SKM-1 (cell line): Measurements from ENCODE around the gene MAD1L1.

Experiments used
- DNase-seq: peaks from one replicate; lab custom pipeline; 2025; ENCODE audit not compliant: unreplicated experiment; lab: John Stamatoyannopoulos, UW

Gene MAD1L1

GRCh38 chr7:2242541-2243429 lies 10.0 kb upstream of the MAD1L1 start:
- DNase-seq: no peak

GRCh38 chr7:2241580-2242540 lies 9.1 kb upstream of the MAD1L1 start, which contains the start of the genes MRM2 and NUDT1:
Gene MRM2 (minus strand): TSS chr7:2242205. CDS start chr7:2242169, 36 bp downstream.
Gene NUDT1 (plus strand): TSS chr7:2242226. CDS start chr7:2244575, 2,349 bp downstream.
- DNase-seq: peak; percentile 37

GRCh38 chr7:2239242-2239641 lies 6.5 kb upstream of the MAD1L1 start:
- no peak for DNase-seq

GRCh38 chr7:2237109-2237602 lies 4.4 kb upstream of the MAD1L1 start:
- DNase-seq: peak; percentile 92

- no peak for DNase-seq
Measured at GRCh38 chr7:2233926-2234325, 1.2 kb upstream of the MAD1L1 start.

GRCh38 chr7:2231992-2232765 lies 566 bp downstream of the MAD1L1 start:
- no peak for DNase-seq

GRCh38 chr7:2230882-2231281 lies 1.9 kb downstream of the MAD1L1 start:
- no peak for DNase-seq

GRCh38 chr7:2230226-2230625 lies 2.5 kb downstream of the MAD1L1 start:
- no peak for DNase-seq

- no peak for DNase-seq
Measured at GRCh38 chr7:2229467-2229866, 3.3 kb downstream of the MAD1L1 start.

GRCh38 chr7:2228921-2229320 lies 3.8 kb downstream of the MAD1L1 start:
- no peak for DNase-seq

GRCh38 chr7:2227699-2228098 lies 5.0 kb downstream of the MAD1L1 start:
- DNase-seq: no peak

- no peak for DNase-seq
Measured at GRCh38 chr7:2225830-2226229, 6.9 kb downstream of the MAD1L1 start.

- no peak for DNase-seq
Measured at GRCh38 chr7:2225336-2225735, 7.4 kb downstream of the MAD1L1 start.

- DNase-seq: no peak
Measured at GRCh38 chr7:2224934-2225333, 7.8 kb downstream of the MAD1L1 start.

GRCh38 chr7:2224491-2224928 lies 8.2 kb downstream of the MAD1L1 start:
- DNase-seq: no peak

- no peak for DNase-seq
Measured at GRCh38 chr7:2223321-2223720, 9.4 kb downstream of the MAD1L1 start.

- no peak for DNase-seq
Measured at GRCh38 chr7:2222516-2222915, 10.2 kb downstream of the MAD1L1 start.

- DNase-seq: no peak
Measured at GRCh38 chr7:2220954-2221353, 11.8 kb downstream of the MAD1L1 start.

GRCh38 chr7:2220506-2220905 lies 12.2 kb downstream of the MAD1L1 start:
- no peak for DNase-seq

- DNase-seq: no peak
Measured at GRCh38 chr7:2220030-2220429, 12.7 kb downstream of the MAD1L1 start.

GRCh38 chr7:2219606-2220005 lies 13.1 kb downstream of the MAD1L1 start:
- DNase-seq: no peak
